ENCODE data around the gene PIEZO2. TPM values are rescaled to one million over a fixed set of nuclear protein-coding genes. Genes with fewer than 3 reads are reported as not detected.
"Not testable (repeated sequence)": the region's sequence is repeated elsewhere in the genome, so short reads cannot be mapped to it uniquely, and the experiment has no call there.

The PIEZO2 gene
- total RNA-seq, 1 donor from 2014 or later: 50.1 TPM

DNA sequence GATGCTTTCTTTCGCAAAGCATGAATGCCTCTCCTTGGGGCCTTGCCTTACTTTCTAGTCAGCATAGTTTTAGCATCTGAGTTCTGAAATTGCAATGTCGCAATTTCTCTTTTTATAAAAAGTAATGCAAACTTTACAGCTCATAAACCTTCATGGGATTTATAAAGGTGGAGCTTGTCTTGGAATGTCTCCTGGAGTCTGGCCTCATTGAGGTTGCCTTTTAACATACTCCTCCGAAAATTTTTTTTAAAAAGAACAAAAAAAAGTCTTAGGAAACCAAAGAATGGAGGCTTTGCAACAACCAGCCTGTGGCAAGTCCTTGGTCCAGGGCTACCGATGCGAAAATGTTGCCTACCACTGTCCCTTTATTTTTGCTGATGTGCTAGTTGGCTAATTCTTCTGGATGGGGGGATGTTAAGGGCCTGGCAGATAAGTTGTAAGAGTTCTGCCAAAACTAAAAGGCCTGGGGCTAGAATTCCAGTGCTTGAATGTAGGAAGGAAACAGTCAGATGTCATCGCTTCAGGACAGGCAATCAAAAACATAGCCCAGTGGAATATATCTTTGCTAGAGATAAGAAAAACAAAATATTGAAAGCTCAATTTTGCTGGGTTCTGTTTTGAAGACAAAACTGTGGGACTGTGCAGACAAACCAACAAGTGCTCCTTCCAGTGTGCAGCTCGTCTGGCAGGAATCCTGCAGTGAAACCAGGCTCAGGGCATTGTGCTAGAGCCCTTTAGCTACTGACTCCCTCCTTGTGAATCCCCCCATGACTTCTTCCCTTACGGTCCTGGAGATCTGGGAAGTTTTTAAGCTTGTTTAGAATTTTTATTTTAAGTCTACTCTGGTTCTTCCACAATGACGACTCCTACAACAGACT lies 213.0 kb downstream of the PIEZO2 start:
- H3K27ac Mint-ChIP-seq (ENCODE audit: unreplicated experiment): no peak overlapping the region
- peaks cover 2% of the 10 kb centered on the region for H3K27me3 Mint-ChIP-seq (ENCODE audit: unreplicated experiment)
- TF ChIP-seq CTCF (IDR thresholded peaks at IDR 0.05; ENCODE audit: partially characterized antibody, unreplicated experiment): no peak
- H3K36me3 Mint-ChIP-seq (ENCODE audit: unreplicated experiment): peaks cover 5% of the 10 kb centered on the region
- no peak overlapping the region for H3K4me3 Mint-ChIP-seq (ENCODE audit: unreplicated experiment)
- no peaks in the 10 kb centered on the region for H3K4me1 Mint-ChIP-seq (ENCODE audit: low read depth, unreplicated experiment)
- no peak for DNase-seq
- H3K9me3 Mint-ChIP-seq (ENCODE audit: unreplicated experiment): peaks cover 2% of the 10 kb centered on the region

GRCh38 chr18:10935588-10935987 lies 213.8 kb downstream of the PIEZO2 start:
- H3K27ac Mint-ChIP-seq (ENCODE audit: unreplicated experiment): no peak overlapping the region

DNA sequence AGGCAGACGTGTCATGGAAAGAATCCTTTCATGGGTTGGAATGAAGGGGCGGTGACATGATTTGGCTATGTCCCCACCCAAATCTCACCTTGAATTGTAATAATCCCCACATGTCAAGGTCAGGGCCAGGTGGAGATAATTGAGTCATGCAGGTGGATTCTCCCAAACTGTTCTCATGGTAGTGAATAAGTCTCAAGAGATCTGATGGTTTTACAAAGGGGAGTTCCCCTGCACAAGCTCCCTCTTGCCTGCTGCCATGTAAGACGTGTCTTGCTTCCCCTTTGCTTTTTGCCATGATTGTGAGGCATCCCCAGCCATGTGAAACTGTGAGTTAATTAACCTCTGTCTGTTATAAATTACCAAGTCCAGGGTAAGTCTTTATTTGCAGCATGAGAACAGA lies 215.7 kb downstream of the PIEZO2 start:
- not testable (repeated sequence) for H3K27ac Mint-ChIP-seq (ENCODE audit: unreplicated experiment); H3K27me3 Mint-ChIP-seq (ENCODE audit: unreplicated experiment); DNase-seq; H3K4me1 Mint-ChIP-seq (ENCODE audit: low read depth, unreplicated experiment); H3K4me3 Mint-ChIP-seq (ENCODE audit: unreplicated experiment); H3K9me3 Mint-ChIP-seq (ENCODE audit: unreplicated experiment); H3K36me3 Mint-ChIP-seq (ENCODE audit: unreplicated experiment)

More at GRCh38 chr18:10935588-10935987, 213.8 kb downstream of the PIEZO2 start:
- Mint-ChIP-seq H3K4me3 (ENCODE audit: unreplicated experiment) (no peak overlapping the region), H3K9me3 (ENCODE audit: unreplicated experiment) (peaks cover 2% of the 10 kb centered on the region), H3K36me3 (ENCODE audit: unreplicated experiment) (no peaks in the 10 kb centered on the region), H3K4me1 (ENCODE audit: low read depth, unreplicated experiment) (no peaks in the 10 kb centered on the region), H3K27me3 (ENCODE audit: unreplicated experiment) (peaks cover 2% of the 10 kb centered on the region)
- TF ChIP-seq CTCF (IDR thresholded peaks at IDR 0.05; ENCODE audit: partially characterized antibody, unreplicated experiment): no peak
- no peak for DNase-seq

GRCh38 chr18:10930076-10930475 lies 219.3 kb downstream of the PIEZO2 start:
- peaks cover 2% of the 10 kb centered on the region for H3K9me3 Mint-ChIP-seq (ENCODE audit: unreplicated experiment)
- no peak overlapping the region for H3K4me3 Mint-ChIP-seq (ENCODE audit: unreplicated experiment)
- no peak overlapping the region for H3K27ac Mint-ChIP-seq (ENCODE audit: unreplicated experiment)
- H3K27me3 Mint-ChIP-seq (ENCODE audit: unreplicated experiment): peaks cover 2% of the 10 kb centered on the region
- H3K4me1 Mint-ChIP-seq (ENCODE audit: low read depth, unreplicated experiment): peaks cover 14% of the 10 kb centered on the region
- TF ChIP-seq CTCF (IDR thresholded peaks at IDR 0.05; ENCODE audit: partially characterized antibody, unreplicated experiment): no peak
- no peak for DNase-seq
- H3K36me3 Mint-ChIP-seq (ENCODE audit: unreplicated experiment): no peaks in the 10 kb centered on the region

GRCh38 chr18:10928772-10929373 lies 220.5 kb downstream of the PIEZO2 start:
- Mint-ChIP-seq H3K36me3 (ENCODE audit: unreplicated experiment) (no peaks in the 10 kb centered on the region), H3K27me3 (ENCODE audit: unreplicated experiment) (peaks cover 2% of the 10 kb centered on the region), H3K27ac (ENCODE audit: unreplicated experiment) (no peak overlapping the region)

More at GRCh38 chr18:10928772-10929373, 220.5 kb downstream of the PIEZO2 start:
- Mint-ChIP-seq H3K4me3 (ENCODE audit: unreplicated experiment) (no peak overlapping the region), H3K9me3 (ENCODE audit: unreplicated experiment) (peaks cover 2% of the 10 kb centered on the region), H3K4me1 (ENCODE audit: low read depth, unreplicated experiment) (peaks cover 14% of the 10 kb centered on the region)
- TF ChIP-seq CTCF (IDR thresholded peaks at IDR 0.05; ENCODE audit: partially characterized antibody, unreplicated experiment): no peak
- DNase-seq: no peak

Data from glutamatergic neuron (in vitro differentiated cells).